Caco-2 (cell line): Measurements from ENCODE around the gene MBTD1. TPM values are rescaled to one million over a fixed set of nuclear protein-coding genes. Genes with fewer than 3 reads are reported as not detected.

ENCODE experiments used
- BruUV-seq: library from RNA; stranded (reverse); fragments of 400-500 nt; replicated peaks from 2 replicates; lab custom pipeline; 2021; lab: Mats Ljungman, UMichigan
- CTCF ChIA-PET: fragments of 300-600 bp; sonication (Branson Sonifier 250); formaldehyde crosslinking; loops from one replicate; lab custom pipeline; 2022; ENCODE audit warnings: antibody characterized with exemption; lab: Charles Lee
- POLR2A ChIA-PET: fragments of 300-600 bp; sonication (Branson Sonifier 250); formaldehyde crosslinking; loops from one replicate; lab custom pipeline; 2022; ENCODE audit warnings: antibody characterized with exemption; lab: Charles Lee
- DNase-seq, 2 experiments: peaks; one replicate each; pipeline versions ENCODE4 v3.0.0 to v3.0.0-alpha.2; 2020 to 2022
- H3K27me3 ChIP-seq: replicated peaks from 2 replicates; pipeline ENCODE4 v1.6.0; 2011; ENCODE audit warnings: low read length; ENCODE audit not compliant: control insufficient read depth, insufficient read depth
- H3K36me3 ChIP-seq: 2 replicates; pipeline ENCODE4 v1.5.1; 2011; ENCODE audit warnings: low read length; ENCODE audit not compliant: control insufficient read depth, insufficient read depth
- H3K4me1 ChIP-seq: fragments of 250-450 bp; sonication (Bioruptor Pico); 2 replicates; pipeline ENCODE4 v1.5.1; 2020; ENCODE audit warnings: mild to moderate bottlenecking
- H3K4me3 ChIP-seq: 2 replicates; pipeline ENCODE4 v1.5.1; 2011; ENCODE audit warnings: low read depth, mild to moderate bottlenecking, control low read depth, low read length
- H3K9me3 ChIP-seq: fragments of 250-450 bp; sonication (Bioruptor Pico); 2 replicates; pipeline ENCODE4 v1.5.1; 2020; ENCODE audit warnings: mild to moderate bottlenecking, moderate library complexity
- H3K27ac Mint-ChIP-seq: one replicate; pipeline ENCODE4 v1.8.0; 2022; ENCODE audit warnings: mixed read lengths; ENCODE audit not compliant: unreplicated experiment
- H3K27me3 Mint-ChIP-seq: one replicate; pipeline ENCODE4 v1.8.0; 2022; ENCODE audit warnings: mixed read lengths; ENCODE audit not compliant: insufficient read depth, unreplicated experiment
- H3K36me3 Mint-ChIP-seq: one replicate; pipeline ENCODE4 v1.8.0; 2022; ENCODE audit warnings: mild to moderate bottlenecking, mixed read lengths; ENCODE audit not compliant: insufficient read depth, unreplicated experiment
- H3K4me1 Mint-ChIP-seq: one replicate; pipeline ENCODE4 v1.8.0; 2022; ENCODE audit warnings: low read depth, mixed read lengths; ENCODE audit not compliant: unreplicated experiment
- H3K4me3 Mint-ChIP-seq: one replicate; pipeline ENCODE4 v1.8.0; 2022; ENCODE audit warnings: mild to moderate bottlenecking, moderate library complexity, mixed read lengths; ENCODE audit not compliant: unreplicated experiment
- H3K9me3 Mint-ChIP-seq: one replicate; pipeline ENCODE4 v1.8.0; 2022; ENCODE audit warnings: mixed read lengths; ENCODE audit not compliant: unreplicated experiment
- intact Hi-C: fragments of 100-400 bp; cut with micrococcal nuclease; formaldehyde crosslinking; loops from one replicate; pipeline ENCODE4 v1.10.0; 2022; ENCODE audit not compliant: unreplicated experiment
- total RNA-seq: library from RNA; stranded (reverse); gene quantifications from 2 replicates; pipeline ENCODE4 v1.2.3, GENCODE V29; 2022
- TF ChIP-seq, protein P1 (sequence below), 2 experiments: fragments of 200-600 bp in 1 of 2; IDR thresholded peaks; 1 replicate in 1 of 2; 2 replicates in 1 of 2; pipeline versions ENCODE4 v1.5.1 to v1.8.0; 2011 to 2022; ENCODE audit warnings: antibody characterized with exemption in 1 of 2, control low read depth in 1 of 2, inconsistent platforms in 1 of 2, low read depth in 1 of 2, low read length in 1 of 2, mild to moderate bottlenecking in 1 of 2, moderate library complexity in 1 of 2; ENCODE audit not compliant: insufficient read depth in 1 of 2, severe bottlenecking in 1 of 2, unreplicated experiment in 1 of 2

The MBTD1 gene
- total RNA-seq, 1 experiment from 2014 or later = 26.2 TPM

DNA sequence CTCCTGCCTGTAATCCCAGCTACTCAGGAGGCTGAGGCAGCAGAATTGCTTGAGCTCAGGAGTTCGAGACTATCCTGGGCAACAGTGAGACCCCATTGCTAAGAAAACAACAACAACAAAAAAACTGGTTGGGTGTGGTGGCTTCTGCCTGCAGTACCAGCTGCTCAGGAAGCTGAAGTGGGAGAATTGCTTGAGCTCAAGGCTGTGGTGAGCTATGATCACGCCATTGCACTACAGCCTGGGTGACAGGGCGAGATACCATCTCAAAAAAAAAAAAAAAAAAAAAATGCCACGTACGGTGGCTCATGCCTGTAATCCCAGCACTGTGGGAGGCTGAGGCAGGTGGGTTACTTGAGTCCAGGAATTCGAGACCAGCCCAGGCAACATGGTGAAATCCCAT lies 59.6 kb downstream of the MBTD1 start:
- no peak for DNase-seq
- TF ChIP-seq, protein P1, sequence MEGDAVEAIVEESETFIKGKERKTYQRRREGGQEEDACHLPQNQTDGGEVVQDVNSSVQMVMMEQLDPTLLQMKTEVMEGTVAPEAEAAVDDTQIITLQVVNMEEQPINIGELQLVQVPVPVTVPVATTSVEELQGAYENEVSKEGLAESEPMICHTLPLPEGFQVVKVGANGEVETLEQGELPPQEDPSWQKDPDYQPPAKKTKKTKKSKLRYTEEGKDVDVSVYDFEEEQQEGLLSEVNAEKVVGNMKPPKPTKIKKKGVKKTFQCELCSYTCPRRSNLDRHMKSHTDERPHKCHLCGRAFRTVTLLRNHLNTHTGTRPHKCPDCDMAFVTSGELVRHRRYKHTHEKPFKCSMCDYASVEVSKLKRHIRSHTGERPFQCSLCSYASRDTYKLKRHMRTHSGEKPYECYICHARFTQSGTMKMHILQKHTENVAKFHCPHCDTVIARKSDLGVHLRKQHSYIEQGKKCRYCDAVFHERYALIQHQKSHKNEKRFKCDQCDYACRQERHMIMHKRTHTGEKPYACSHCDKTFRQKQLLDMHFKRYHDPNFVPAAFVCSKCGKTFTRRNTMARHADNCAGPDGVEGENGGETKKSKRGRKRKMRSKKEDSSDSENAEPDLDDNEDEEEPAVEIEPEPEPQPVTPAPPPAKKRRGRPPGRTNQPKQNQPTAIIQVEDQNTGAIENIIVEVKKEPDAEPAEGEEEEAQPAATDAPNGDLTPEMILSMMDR (IDR thresholded peaks at IDR 0.05; ENCODE audit: insufficient read depth in 1 of 2, low read depth in 1 of 2, low read length in 1 of 2, severe bottlenecking in 1 of 2, unreplicated experiment in 1 of 2) = no peak
- ChIA-PET POLR2A (no interaction called here), CTCF (no interaction called here)
- H3K4me3 Mint-ChIP-seq = no peak overlapping the region
- BruUV-seq = no TSS peak
- peaks cover 6% of the 10 kb centered on the region for H3K36me3 ChIP-seq
- no peaks in the 10 kb centered on the region for H3K4me1 ChIP-seq
- intact Hi-C loops = no loop called here
- H3K27ac Mint-ChIP-seq = no peak overlapping the region
- H3K27me3 ChIP-seq = no peaks in the 10 kb centered on the region
- H3K4me3 ChIP-seq = no peak overlapping the region
- peaks cover 53% of the 10 kb centered on the region for H3K36me3 Mint-ChIP-seq
- no peaks in the 10 kb centered on the region for H3K9me3 ChIP-seq
- H3K9me3 Mint-ChIP-seq = no peaks in the 10 kb centered on the region
- peaks cover 11% of the 10 kb centered on the region for H3K4me1 Mint-ChIP-seq
- no peaks in the 10 kb centered on the region for H3K27me3 Mint-ChIP-seq

DNA sequence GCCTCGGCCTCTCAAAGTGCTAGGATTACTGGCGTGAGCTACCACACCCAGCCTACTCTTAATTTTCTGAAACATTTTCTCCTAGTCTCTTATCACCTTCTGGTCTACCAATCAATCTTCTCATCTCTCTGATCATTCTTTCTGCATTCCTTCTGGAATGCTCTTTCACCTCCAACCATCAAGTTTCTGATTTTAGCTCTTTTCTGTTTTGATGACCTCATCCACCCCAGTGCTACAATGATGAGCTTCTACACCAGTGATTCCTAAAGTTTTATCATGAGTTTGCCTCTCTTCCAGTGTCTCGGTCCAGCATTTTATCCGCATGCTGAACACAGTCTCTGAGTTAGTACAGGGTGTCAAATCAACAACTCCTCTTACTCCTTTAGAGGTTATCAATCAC lies 62.1 kb downstream of the MBTD1 start:
- DNase-seq = no peak
- no peak overlapping the region for H3K4me3 Mint-ChIP-seq
- peak overlapping the region; percentile 5 for H3K27ac Mint-ChIP-seq
- H3K9me3 Mint-ChIP-seq = no peaks in the 10 kb centered on the region
- Histone ChIP-seq H3K36me3 (peaks cover 5% of the 10 kb centered on the region), H3K4me3 (no peak overlapping the region), H3K27me3 (no peaks in the 10 kb centered on the region), H3K4me1 (no peaks in the 10 kb centered on the region), H3K9me3 (no peaks in the 10 kb centered on the region)
- intact Hi-C loops = no loop called here
- CTCF ChIA-PET = no interaction called here
- POLR2A ChIA-PET = interaction anchor here (0.7 kb wide), 1 partner anchor 32 kb away, joined by 3 read pairs; no protein-coding TSS in a partner anchor
- no TSS peak for BruUV-seq
- peaks cover 58% of the 10 kb centered on the region for H3K36me3 Mint-ChIP-seq
- H3K27me3 Mint-ChIP-seq = no peaks in the 10 kb centered on the region
- H3K4me1 Mint-ChIP-seq = peaks cover 11% of the 10 kb centered on the region
- TF ChIP-seq, protein P1 (IDR thresholded peaks at IDR 0.05; ENCODE audit: insufficient read depth in 1 of 2, low read depth in 1 of 2, low read length in 1 of 2, severe bottlenecking in 1 of 2, unreplicated experiment in 1 of 2) = no peak

DNA sequence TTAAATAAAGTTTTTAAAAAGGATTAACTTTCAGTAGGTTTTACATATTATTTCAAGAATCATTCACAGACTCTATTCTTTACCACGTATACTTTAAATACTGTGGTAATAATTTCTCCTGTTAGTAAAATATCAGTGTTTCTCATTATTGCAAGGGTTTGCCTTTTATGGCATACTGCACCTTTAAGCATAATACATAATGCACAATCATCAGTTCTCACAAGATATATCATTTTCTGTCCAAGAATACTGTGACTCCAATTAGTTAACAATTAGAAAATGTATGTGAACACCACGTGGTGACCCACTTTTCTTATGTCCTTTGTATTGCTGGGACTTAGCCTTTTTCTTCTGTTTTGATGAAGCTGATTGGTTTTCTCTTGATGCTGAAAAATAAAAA lies 68.0 kb downstream of the MBTD1 start:
- Histone ChIP-seq H3K4me1 (no peaks in the 10 kb centered on the region), H3K4me3 (no peak overlapping the region), H3K9me3 (no peaks in the 10 kb centered on the region), H3K36me3 (peaks cover 1% of the 10 kb centered on the region; the same call in 1 of the 2 replicates), H3K27me3 (no peaks in the 10 kb centered on the region)
- Mint-ChIP-seq H3K36me3 (peaks cover 69% of the 10 kb centered on the region), H3K4me3 (no peak overlapping the region), H3K27ac (no peak overlapping the region), H3K27me3 (no peaks in the 10 kb centered on the region), H3K4me1 (no peaks in the 10 kb centered on the region), H3K9me3 (no peaks in the 10 kb centered on the region)
- TF ChIP-seq, protein P1 (IDR thresholded peaks at IDR 0.05; ENCODE audit: insufficient read depth in 1 of 2, low read depth in 1 of 2, low read length in 1 of 2, severe bottlenecking in 1 of 2, unreplicated experiment in 1 of 2) = no peak
- DNase-seq = no peak
- ChIA-PET POLR2A (no interaction called here), CTCF (no interaction called here)
- intact Hi-C loops = no loop called here
- no TSS peak for BruUV-seq
